ENCODE results near the gene FAM98C. TPM values are rescaled to one million over a fixed set of nuclear protein-coding genes. Genes with fewer than 3 reads are reported as not detected.

Gene FAM98C
- total RNA-seq, 1 experiment from 2014 or later: 10.2 TPM

DNA sequence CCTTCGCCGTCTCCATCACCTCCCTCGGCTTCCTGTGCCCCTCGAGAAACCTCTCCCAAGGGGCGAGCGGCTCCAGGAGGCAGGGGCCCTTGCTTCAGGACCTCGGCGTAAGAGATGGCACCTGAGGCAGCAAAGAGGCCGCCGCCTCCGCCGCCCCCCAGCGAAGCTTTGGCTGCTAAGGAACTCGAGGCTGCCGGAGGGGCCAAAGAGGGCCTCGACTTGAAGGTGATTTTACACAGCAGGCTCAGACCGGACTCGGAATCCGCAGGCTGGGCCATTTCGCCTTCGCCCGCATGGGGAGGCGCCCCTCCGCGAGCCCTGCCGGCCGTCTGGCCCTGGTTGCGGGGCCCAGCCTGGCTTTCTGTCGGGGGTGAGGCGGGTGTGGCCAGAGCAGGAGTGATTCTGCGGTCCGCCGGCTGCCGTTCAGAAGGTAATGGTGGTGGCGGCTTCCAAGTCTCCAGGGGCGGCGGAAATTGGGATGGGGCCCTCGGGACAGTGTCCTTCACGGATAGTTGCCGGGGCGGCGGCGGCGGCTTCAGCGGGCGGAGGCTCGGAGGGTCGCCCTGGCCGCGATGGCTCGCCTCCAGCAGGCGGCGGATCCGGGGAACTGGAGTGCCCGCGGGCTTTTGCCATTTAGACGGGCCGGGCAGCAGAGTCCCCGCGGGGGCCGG is 16.5 kb upstream of the FAM98C start:
- Mint-ChIP-seq H3K9me3 (no peaks in the 10 kb centered on the region), H3K36me3 (peaks cover 25% of the 10 kb centered on the region), H3K27ac (no peak overlapping the region), H3K27me3 (ENCODE audit: low read depth) (peaks cover 3% of the 10 kb centered on the region; the same call in 1 of the 2 replicates), H3K4me1 (peaks cover 25% of the 10 kb centered on the region), H3K4me3 (peak overlapping the region; percentile 52)
- ChIA-PET POLR2A (interaction anchor here (2.3 kb wide), 1 partner anchor 12 kb away, joined by 27 read pairs; the partner anchor contains the start of gene PSMD8), CTCF (interaction anchor here (1.3 to 5.4 kb wide), 6 partner anchors 12 to 407 kb away, joined by 3 to 110 read pairs (median 16); partner anchors contain the start of genes CATSPERG, FAM98C and PSMD8)
- DNase-seq (ENCODE audit: low spot score) (peak; percentile 45), ATAC-seq (no peak)
- no peak for TF ChIP-seq ZNF232 (CRISPR knock-in tag; IDR thresholded peaks at IDR 0.05)
- TF ChIP-seq, protein P1, sequence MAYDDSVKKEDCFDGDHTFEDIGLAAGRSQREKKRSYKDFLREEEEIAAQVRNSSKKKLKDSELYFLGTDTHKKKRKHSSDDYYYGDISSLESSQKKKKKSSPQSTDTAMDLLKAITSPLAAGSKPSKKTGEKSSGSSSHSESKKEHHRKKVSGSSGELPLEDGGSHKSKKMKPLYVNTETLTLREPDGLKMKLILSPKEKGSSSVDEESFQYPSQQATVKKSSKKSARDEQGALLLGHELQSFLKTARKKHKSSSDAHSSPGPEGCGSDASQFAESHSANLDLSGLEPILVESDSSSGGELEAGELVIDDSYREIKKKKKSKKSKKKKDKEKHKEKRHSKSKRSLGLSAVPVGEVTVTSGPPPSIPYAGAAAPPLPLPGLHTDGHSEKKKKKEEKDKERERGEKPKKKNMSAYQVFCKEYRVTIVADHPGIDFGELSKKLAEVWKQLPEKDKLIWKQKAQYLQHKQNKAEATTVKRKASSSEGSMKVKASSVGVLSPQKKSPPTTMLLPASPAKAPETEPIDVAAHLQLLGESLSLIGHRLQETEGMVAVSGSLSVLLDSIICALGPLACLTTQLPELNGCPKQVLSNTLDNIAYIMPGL (CRISPR knock-in tag; IDR thresholded peaks at IDR 0.05): 0 out of 2 replicates have a peak, but pooled peaks have one; percentile 15

DNA sequence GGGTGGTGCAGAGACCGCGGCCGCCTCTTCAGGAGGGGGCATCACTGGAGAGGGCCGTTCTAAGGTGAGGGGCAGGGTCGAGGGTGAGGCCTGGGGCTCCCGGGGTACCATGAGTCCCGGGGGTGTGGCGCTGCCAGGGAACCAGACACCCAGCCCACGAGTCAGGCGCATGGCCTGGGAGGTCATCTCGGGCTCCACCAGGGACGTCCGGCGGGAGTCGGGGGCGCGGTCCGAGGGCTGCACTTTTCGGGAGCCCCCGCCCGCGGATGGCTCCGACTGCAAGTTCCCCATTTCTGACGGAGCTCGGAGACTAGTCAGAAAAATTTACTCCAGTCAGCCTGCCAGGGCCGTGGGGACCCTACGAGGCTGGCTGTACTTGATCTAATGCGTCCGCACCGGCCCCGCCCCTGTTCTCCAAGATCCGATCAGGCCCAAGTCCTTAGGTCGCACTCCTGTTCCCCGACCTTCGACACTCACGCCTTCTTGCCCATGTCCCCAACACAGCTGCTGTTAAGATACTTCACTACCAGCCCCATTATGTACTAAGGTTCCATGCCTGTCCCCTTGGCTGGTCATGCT is 15.8 kb upstream of the FAM98C start:
- ChIA-PET POLR2A (interaction anchor here (1.0 to 2.3 kb wide), 11 partner anchors 11 to 261 kb away, joined by 3 to 27 read pairs (median 4); partner anchors contain the start of genes ACTN4, FAM98C and PSMD8), CTCF (interaction anchor here (0.7 to 5.4 kb wide), 25 partner anchors 12 to 544 kb away, joined by 3 to 110 read pairs (median 5); partner anchors contain the start of genes ACTN4, CATSPERG, EIF3K and FAM98C)
- DNase-seq (ENCODE audit: low spot score) (peak; percentile 39), ATAC-seq (no peak; the same call in 1 of the 2 replicates)
- TF ChIP-seq FOXJ3 (CRISPR knock-in tag; IDR thresholded peaks at IDR 0.05; ENCODE audit: borderline replicate concordance): no peak
- no peak for TF ChIP-seq CREM (CRISPR knock-in tag; IDR thresholded peaks at IDR 0.05)
- TF ChIP-seq, protein P2, sequence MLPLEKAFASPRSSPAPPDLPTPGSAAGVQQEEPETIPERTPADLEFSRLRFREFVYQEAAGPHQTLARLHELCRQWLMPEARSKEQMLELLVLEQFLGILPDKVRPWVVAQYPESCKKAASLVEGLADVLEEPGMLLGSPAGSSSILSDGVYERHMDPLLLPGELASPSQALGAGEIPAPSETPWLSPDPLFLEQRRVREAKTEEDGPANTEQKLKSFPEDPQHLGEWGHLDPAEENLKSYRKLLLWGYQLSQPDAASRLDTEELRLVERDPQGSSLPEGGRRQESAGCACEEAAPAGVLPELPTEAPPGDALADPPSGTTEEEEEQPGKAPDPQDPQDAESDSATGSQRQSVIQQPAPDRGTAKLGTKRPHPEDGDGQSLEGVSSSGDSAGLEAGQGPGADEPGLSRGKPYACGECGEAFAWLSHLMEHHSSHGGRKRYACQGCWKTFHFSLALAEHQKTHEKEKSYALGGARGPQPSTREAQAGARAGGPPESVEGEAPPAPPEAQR (CRISPR knock-in tag; IDR thresholded peaks at IDR 0.05): no peak
- TF ChIP-seq, protein P3, sequence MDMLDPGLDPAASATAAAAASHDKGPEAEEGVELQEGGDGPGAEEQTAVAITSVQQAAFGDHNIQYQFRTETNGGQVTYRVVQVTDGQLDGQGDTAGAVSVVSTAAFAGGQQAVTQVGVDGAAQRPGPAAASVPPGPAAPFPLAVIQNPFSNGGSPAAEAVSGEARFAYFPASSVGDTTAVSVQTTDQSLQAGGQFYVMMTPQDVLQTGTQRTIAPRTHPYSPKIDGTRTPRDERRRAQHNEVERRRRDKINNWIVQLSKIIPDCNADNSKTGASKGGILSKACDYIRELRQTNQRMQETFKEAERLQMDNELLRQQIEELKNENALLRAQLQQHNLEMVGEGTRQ (CRISPR knock-in tag; IDR thresholded peaks at IDR 0.05): no peak
- no peak for TF ChIP-seq ZBTB21 (CRISPR knock-in tag; IDR thresholded peaks at IDR 0.05; ENCODE audit: borderline replicate concordance)
- no peak for TF ChIP-seq TEAD4 (CRISPR knock-in tag; IDR thresholded peaks at IDR 0.05)
- TF ChIP-seq MXD4 (CRISPR knock-in tag; IDR thresholded peaks at IDR 0.05; ENCODE audit: borderline replicate concordance): no peak
- TF ChIP-seq, protein P4, sequence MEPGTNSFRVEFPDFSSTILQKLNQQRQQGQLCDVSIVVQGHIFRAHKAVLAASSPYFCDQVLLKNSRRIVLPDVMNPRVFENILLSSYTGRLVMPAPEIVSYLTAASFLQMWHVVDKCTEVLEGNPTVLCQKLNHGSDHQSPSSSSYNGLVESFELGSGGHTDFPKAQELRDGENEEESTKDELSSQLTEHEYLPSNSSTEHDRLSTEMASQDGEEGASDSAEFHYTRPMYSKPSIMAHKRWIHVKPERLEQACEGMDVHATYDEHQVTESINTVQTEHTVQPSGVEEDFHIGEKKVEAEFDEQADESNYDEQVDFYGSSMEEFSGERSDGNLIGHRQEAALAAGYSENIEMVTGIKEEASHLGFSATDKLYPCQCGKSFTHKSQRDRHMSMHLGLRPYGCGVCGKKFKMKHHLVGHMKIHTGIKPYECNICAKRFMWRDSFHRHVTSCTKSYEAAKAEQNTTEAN (CRISPR knock-in tag; IDR thresholded peaks at IDR 0.05): no peak
- peak overlapping the region; percentile 85 for H3K4me3 Mint-ChIP-seq
- H3K9me3 Mint-ChIP-seq: no peaks in the 10 kb centered on the region
- H3K27me3 Mint-ChIP-seq (ENCODE audit: low read depth): peaks cover 3% of the 10 kb centered on the region; the same call in 1 of the 2 replicates
- H3K36me3 Mint-ChIP-seq: peaks cover 25% of the 10 kb centered on the region
- H3K4me1 Mint-ChIP-seq: peaks cover 28% of the 10 kb centered on the region
- peak overlapping the region; percentile 95 for H3K27ac Mint-ChIP-seq

DNA sequence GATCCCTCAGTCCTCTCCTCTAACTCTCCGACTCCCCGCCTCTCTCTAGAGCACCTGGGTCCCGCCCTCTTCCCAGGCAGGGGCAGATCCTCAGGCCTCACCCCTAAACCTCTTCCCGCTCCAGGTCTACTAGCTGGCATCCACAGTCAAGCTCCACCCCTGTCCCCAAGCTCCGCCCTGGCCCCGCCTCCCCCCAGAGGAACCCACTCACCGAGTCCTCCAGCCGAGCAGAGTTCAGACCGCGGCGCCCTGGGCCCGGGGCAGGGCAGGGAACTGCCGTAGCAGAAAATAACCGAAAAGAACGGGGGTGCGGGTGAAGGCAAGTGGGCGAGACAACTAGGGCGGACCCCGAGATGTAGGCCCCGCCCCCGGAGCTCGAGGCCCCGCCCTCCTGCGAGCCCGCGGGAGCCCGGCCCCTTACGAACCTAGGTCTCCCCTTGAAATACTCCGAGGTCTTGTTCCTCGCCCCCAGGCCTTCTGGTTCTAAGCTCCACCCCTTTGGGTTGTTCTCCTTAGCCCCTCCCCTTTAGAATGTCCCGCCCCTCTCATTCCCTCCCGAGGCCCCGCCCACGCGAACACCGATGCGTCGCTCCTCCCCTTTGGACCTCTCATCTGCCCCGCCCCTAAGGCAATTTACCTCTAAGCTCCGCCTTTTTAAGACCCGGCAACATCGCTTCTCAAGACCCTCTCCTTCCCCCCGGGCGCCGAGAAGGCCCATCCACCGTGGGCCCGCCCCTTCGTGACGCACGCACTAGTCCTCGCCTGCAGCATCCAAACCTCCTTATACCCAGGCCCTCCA is 15.1 kb upstream of the FAM98C start, which contains the start of gene GGN:
TSS of gene GGN (minus strand) at position 485 of the 799 bp plus-strand sequence. CDS start 773 bp downstream, outside the sequence.
- DNase-seq (ENCODE audit: low spot score) (peak; percentile 98), ATAC-seq (peak; percentile 77)
- Mint-ChIP-seq H3K9me3 (no peaks in the 10 kb centered on the region), H3K4me3 (peak within 1 kb of the TSS; percentile 85), H3K27me3 (ENCODE audit: low read depth) (peaks cover 3% of the 10 kb centered on the region; the same call in 1 of the 2 replicates), H3K27ac (peak within 1 kb of the TSS; percentile 97), H3K4me1 (peaks cover 28% of the 10 kb centered on the region), H3K36me3 (peaks cover 25% of the 10 kb centered on the region)
- ChIA-PET POLR2A (interaction anchor here (0.6 to 2.3 kb wide), 16 partner anchors 12 to 892 kb away, joined by 3 to 27 read pairs (median 4); partner anchors contain the start of genes ACTN4, FAM98C, PSMD8 and SIPA1L3), CTCF (interaction anchor here (0.5 to 5.4 kb wide), 31 partner anchors 13 to 543 kb away, joined by 3 to 110 read pairs (median 4); partner anchors contain the start of genes ACTN4, CATSPERG, EIF3K and FAM98C)
- TF ChIP-seq TEAD4 (CRISPR knock-in tag; IDR thresholded peaks at IDR 0.05) (no peak), IRF2 (CRISPR knock-in tag; IDR thresholded peaks at IDR 0.05; ENCODE audit: borderline replicate concordance, low read depth) (no peak), ZNF416 (CRISPR knock-in tag; IDR thresholded peaks at IDR 0.05) (no peak), HMGA2 (CRISPR knock-in tag; IDR thresholded peaks at IDR 0.05) (no peak), ZNF121 (CRISPR knock-in tag; IDR thresholded peaks at IDR 0.05) (no peak), ZNF232 (CRISPR knock-in tag; IDR thresholded peaks at IDR 0.05) (no peak), PRRX2 (CRISPR knock-in tag; IDR thresholded peaks at IDR 0.05) (no peak), SP1 (CRISPR knock-in tag; conservative IDR thresholded peaks at IDR 0.05) (peak; percentile 66), ZNF317 (CRISPR knock-in tag; IDR thresholded peaks at IDR 0.05; ENCODE audit: borderline replicate concordance, low read depth) (no peak), TEAD1 (CRISPR knock-in tag; IDR thresholded peaks at IDR 0.05) (0 out of 2 replicates have a peak, but pooled peaks have one; percentile 22)
- TF ChIP-seq, protein P5, sequence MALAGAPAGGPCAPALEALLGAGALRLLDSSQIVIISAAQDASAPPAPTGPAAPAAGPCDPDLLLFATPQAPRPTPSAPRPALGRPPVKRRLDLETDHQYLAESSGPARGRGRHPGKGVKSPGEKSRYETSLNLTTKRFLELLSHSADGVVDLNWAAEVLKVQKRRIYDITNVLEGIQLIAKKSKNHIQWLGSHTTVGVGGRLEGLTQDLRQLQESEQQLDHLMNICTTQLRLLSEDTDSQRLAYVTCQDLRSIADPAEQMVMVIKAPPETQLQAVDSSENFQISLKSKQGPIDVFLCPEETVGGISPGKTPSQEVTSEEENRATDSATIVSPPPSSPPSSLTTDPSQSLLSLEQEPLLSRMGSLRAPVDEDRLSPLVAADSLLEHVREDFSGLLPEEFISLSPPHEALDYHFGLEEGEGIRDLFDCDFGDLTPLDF (CRISPR knock-in tag; IDR thresholded peaks at IDR 0.05): no peak

Data from WTC11 (cell line).